H9 (cell line): ENCODE data around the gene GRIN2A. TPM values are rescaled to one million over a fixed set of nuclear protein-coding genes. Genes with fewer than 3 reads are reported as not detected.

ENCODE experiments used
- DNase-seq: peaks from one replicate; pipeline ENCODE4 v3.0.0-alpha.2; 2017
- H2AFZ ChIP-seq: one replicate; pipeline ENCODE4 v1.6.1; 2013; ENCODE audit warnings: mild to moderate bottlenecking, low read length, control low read depth, moderate library complexity
- H2AK5ac ChIP-seq: 2 replicates; pipeline ENCODE4 v1.6.1; 2013; ENCODE audit warnings: low read length, control low read depth, mixed read lengths; ENCODE audit not compliant: insufficient read length
- H2BK120ac ChIP-seq: one replicate; pipeline ENCODE4 v1.6.1; 2013; ENCODE audit warnings: low read depth, mild to moderate bottlenecking, low read length, control low read depth, inconsistent platforms; ENCODE audit not compliant: poor library complexity, severe bottlenecking
- H2BK12ac ChIP-seq: 2 replicates; pipeline ENCODE4 v1.6.1; 2013; ENCODE audit warnings: low read length, control low read depth, mixed read lengths, low read depth; ENCODE audit not compliant: insufficient read length
- H2BK15ac ChIP-seq: 2 replicates; pipeline ENCODE4 v1.6.1; 2013; ENCODE audit warnings: low read depth, low read length, control low read depth
- H2BK20ac ChIP-seq: one replicate; pipeline ENCODE4 v1.6.1; 2013; ENCODE audit warnings: low read depth, mild to moderate bottlenecking, low read length, control low read depth, inconsistent platforms; ENCODE audit not compliant: poor library complexity, severe bottlenecking
- H2BK5ac ChIP-seq: 2 replicates; pipeline ENCODE4 v1.6.1; 2013; ENCODE audit warnings: low read length, control low read depth, mixed read lengths; ENCODE audit not compliant: insufficient read length
- H3K14ac ChIP-seq: 2 replicates; pipeline ENCODE4 v1.6.1; 2013; ENCODE audit warnings: low read length, control low read depth; ENCODE audit not compliant: insufficient read depth
- H3K18ac ChIP-seq: 2 replicates; pipeline ENCODE4 v1.6.1; 2013; ENCODE audit warnings: low read depth, mild to moderate bottlenecking, mixed read lengths, low read length, control low read depth; ENCODE audit not compliant: insufficient read length
- H3K23ac ChIP-seq: 2 replicates; pipeline ENCODE4 v1.6.1; 2013; ENCODE audit warnings: low read length, control low read depth, mixed read lengths, low read depth; ENCODE audit not compliant: insufficient read length
- H3K23me2 ChIP-seq: 2 replicates; pipeline ENCODE4 v1.6.1; 2013; ENCODE audit warnings: low read depth, mild to moderate bottlenecking, mixed read lengths, low read length, control low read depth; ENCODE audit not compliant: insufficient read length, poor library complexity, severe bottlenecking
- H3K27ac ChIP-seq: 2 replicates; pipeline ENCODE4 v1.5.1; 2013; ENCODE audit warnings: low read length, control low read depth, mixed read lengths, low read depth; ENCODE audit not compliant: insufficient read length
- H3K27me3 ChIP-seq: 2 replicates; pipeline ENCODE4 v1.6.1; 2013; ENCODE audit warnings: low read length, control low read depth, inconsistent platforms; ENCODE audit not compliant: insufficient read depth
- H3K4ac ChIP-seq: 2 replicates; pipeline ENCODE4 v1.6.1; 2013; ENCODE audit warnings: low read depth, mild to moderate bottlenecking, control low read depth, inconsistent platforms, low read length, moderate library complexity
- H3K4me1 ChIP-seq: 2 replicates; pipeline ENCODE4 v1.6.1; 2013; ENCODE audit warnings: low read length, control low read depth, inconsistent platforms; ENCODE audit not compliant: insufficient read depth
- H3K4me2 ChIP-seq: 2 replicates; pipeline ENCODE4 v1.6.1; 2013; ENCODE audit warnings: low read length, control low read depth, mixed read lengths; ENCODE audit not compliant: insufficient read length, insufficient read depth
- H3K56ac ChIP-seq: 2 replicates; pipeline ENCODE4 v1.6.1; 2013; ENCODE audit warnings: low read depth, mild to moderate bottlenecking, mixed read lengths, low read length, control low read depth; ENCODE audit not compliant: insufficient read length
- H3K79me1 ChIP-seq: 2 replicates; pipeline ENCODE4 v1.6.1; 2013; ENCODE audit warnings: low read depth, mild to moderate bottlenecking, moderate library complexity, low read length, control low read depth, inconsistent platforms; ENCODE audit not compliant: insufficient read depth, poor library complexity, severe bottlenecking
- H3K79me2 ChIP-seq: 2 replicates; pipeline ENCODE4 v1.6.1; 2013; ENCODE audit warnings: low read length, control low read depth, inconsistent platforms; ENCODE audit not compliant: insufficient read depth
- H3K9ac ChIP-seq: 2 replicates; pipeline ENCODE4 v1.6.1; 2013; ENCODE audit warnings: low read length, control low read depth, mixed read lengths; ENCODE audit not compliant: insufficient read length; ENCODE audit errors: extremely low read depth
- H3K9me3 ChIP-seq: one replicate; pipeline ENCODE4 v1.6.1; 2013; ENCODE audit warnings: low read depth, low read length, inconsistent platforms; ENCODE audit not compliant: control insufficient read depth
- H3T11ph ChIP-seq: one replicate; pipeline ENCODE4 v1.6.1; 2013; ENCODE audit warnings: mild to moderate bottlenecking, low read length, control low read depth, inconsistent platforms
- H4K20me1 ChIP-seq: one replicate; pipeline ENCODE4 v1.6.1; 2013; ENCODE audit not compliant: control insufficient read depth, insufficient read length, insufficient read depth
- H4K5ac ChIP-seq: 2 replicates; pipeline ENCODE4 v1.6.1; 2013; ENCODE audit warnings: low read depth, mild to moderate bottlenecking, mixed read lengths, low read length, control low read depth; ENCODE audit not compliant: insufficient read length
- H4K8ac ChIP-seq: replicated peaks from 2 replicates; pipeline ENCODE4 v1.6.1; 2013; ENCODE audit warnings: low read length, control low read depth, mixed read lengths, low read depth; ENCODE audit not compliant: insufficient read length
- H4K91ac ChIP-seq: 2 replicates; pipeline ENCODE4 v1.6.1; 2013; ENCODE audit warnings: low read depth, mild to moderate bottlenecking, moderate library complexity, mixed read lengths, low read length, control low read depth; ENCODE audit not compliant: insufficient read length
- H3K27ac Mint-ChIP-seq, 3 experiments: 2 replicates in 2 of 3; 3 replicates in 1 of 3; pipeline ENCODE4 v1.8.0; 2020 to 2021; ENCODE audit warnings: mixed read lengths in 3 of 3, mild to moderate bottlenecking in 1 of 3, moderate library complexity in 1 of 3
- H3K27me3 Mint-ChIP-seq: 2 replicates; pipeline ENCODE4 v1.8.0; 2021; ENCODE audit warnings: low read depth, mild to moderate bottlenecking, moderate library complexity, mixed read lengths
- H3K36me3 Mint-ChIP-seq, 3 experiments: 2 replicates in 2 of 3; 3 replicates in 1 of 3; pipeline ENCODE4 v1.8.0; 2020 to 2021; ENCODE audit warnings: low read depth in 3 of 3, mixed read lengths in 3 of 3; ENCODE audit not compliant: insufficient read depth in 1 of 3
- H3K4me1 Mint-ChIP-seq, 2 experiments: 2 replicates each; pipeline ENCODE4 v1.8.0; 2020; ENCODE audit warnings: mixed read lengths in 2 of 2
- H3K4me3 Mint-ChIP-seq, 2 experiments: 2 replicates in 1 of 2; 3 replicates in 1 of 2; pipeline ENCODE4 v1.8.0; 2020 to 2021; ENCODE audit warnings: mild to moderate bottlenecking in 2 of 2, mixed read lengths in 2 of 2, moderate library complexity in 1 of 2
- H3K9me3 Mint-ChIP-seq, 2 experiments: 2 replicates in 1 of 2; 3 replicates in 1 of 2; pipeline ENCODE4 v1.8.0; 2020; ENCODE audit warnings: mild to moderate bottlenecking in 2 of 2, mixed read lengths in 2 of 2, moderate library complexity in 1 of 2
- WGBS: extraction: QIAGEN DNeasy Blood & Tissue Kit; methylation state at CpG from one replicate; pipeline ENCODE4 v1.1.7; 2013; ENCODE audit warnings: missing lambda C conversion rate, low lambda C conversion rate, mixed read lengths; ENCODE audit not compliant: insufficient read length; ENCODE audit errors: extremely low coverage; 5-methylcytosine and 5-hydroxymethylcytosine counted together
- total RNA-seq: library from RNA; stranded (reverse); gene quantifications from 2 replicates; pipeline ENCODE4 v1.2.1, GENCODE V29; 2021
- TF ChIP-seq, protein P1 (sequence below): fragments of 200-600 bp; sonication (generic); conservative IDR thresholded peaks from 3 replicates; pipeline ENCODE4 v1.8.0; 2021; ENCODE audit warnings: antibody characterized with exemption, mild to moderate bottlenecking

GRIN2A gene
- total RNA-seq, 1 experiment from 2014 or later = 1.5 TPM

GRCh38 chr16:9757687-9758086, 424.5 kb downstream of the GRIN2A start:
- Histone ChIP-seq H2AK5ac (no peak overlapping the region), H3K9me3 (no peaks in the 10 kb centered on the region), H2BK120ac (no peak overlapping the region), H4K91ac (no peak overlapping the region), H3K4me2 (no peak overlapping the region), H2BK5ac (no peak overlapping the region), H3K79me2 (no peaks in the 10 kb centered on the region), H3K27ac (no peak overlapping the region), H3K14ac (no peak overlapping the region), H3T11ph (no peak overlapping the region), H2AFZ (no peak overlapping the region), H3K27me3 (no peaks in the 10 kb centered on the region), H3K18ac (no peak overlapping the region), H4K20me1 (no peaks in the 10 kb centered on the region), H2BK15ac (no peak overlapping the region), H3K23me2 (no peaks in the 10 kb centered on the region), H3K9ac (peak overlapping the region; percentile 8), H3K4ac (no peak overlapping the region), H2BK20ac (no peak overlapping the region), H4K8ac (no peak overlapping the region), H3K4me1 (no peaks in the 10 kb centered on the region), H3K23ac (no peak overlapping the region), H4K5ac (no peak overlapping the region), H3K56ac (no peak overlapping the region), H3K79me1 (no peaks in the 10 kb centered on the region), H2BK12ac (no peak overlapping the region)
- no peaks in the 10 kb centered on the region; a peak in 1 of 7 replicates for H3K36me3 Mint-ChIP-seq
- H3K9me3 Mint-ChIP-seq = no peaks in the 10 kb centered on the region
- H3K27ac Mint-ChIP-seq = no peak overlapping the region
- no peak overlapping the region for H3K4me3 Mint-ChIP-seq
- TF ChIP-seq, protein P1, sequence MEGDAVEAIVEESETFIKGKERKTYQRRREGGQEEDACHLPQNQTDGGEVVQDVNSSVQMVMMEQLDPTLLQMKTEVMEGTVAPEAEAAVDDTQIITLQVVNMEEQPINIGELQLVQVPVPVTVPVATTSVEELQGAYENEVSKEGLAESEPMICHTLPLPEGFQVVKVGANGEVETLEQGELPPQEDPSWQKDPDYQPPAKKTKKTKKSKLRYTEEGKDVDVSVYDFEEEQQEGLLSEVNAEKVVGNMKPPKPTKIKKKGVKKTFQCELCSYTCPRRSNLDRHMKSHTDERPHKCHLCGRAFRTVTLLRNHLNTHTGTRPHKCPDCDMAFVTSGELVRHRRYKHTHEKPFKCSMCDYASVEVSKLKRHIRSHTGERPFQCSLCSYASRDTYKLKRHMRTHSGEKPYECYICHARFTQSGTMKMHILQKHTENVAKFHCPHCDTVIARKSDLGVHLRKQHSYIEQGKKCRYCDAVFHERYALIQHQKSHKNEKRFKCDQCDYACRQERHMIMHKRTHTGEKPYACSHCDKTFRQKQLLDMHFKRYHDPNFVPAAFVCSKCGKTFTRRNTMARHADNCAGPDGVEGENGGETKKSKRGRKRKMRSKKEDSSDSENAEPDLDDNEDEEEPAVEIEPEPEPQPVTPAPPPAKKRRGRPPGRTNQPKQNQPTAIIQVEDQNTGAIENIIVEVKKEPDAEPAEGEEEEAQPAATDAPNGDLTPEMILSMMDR = no peak
- H3K27me3 Mint-ChIP-seq = no peaks in the 10 kb centered on the region
- WGBS = no CpG with 5 or more reads among the region's 4 CpGs
- peaks cover 28 to 35% of the 10 kb centered on the region in 2 experiments for H3K4me1 Mint-ChIP-seq
- DNase-seq = no peak
